NAMALWA (cell line): ENCODE results near the gene ANKRD24.
A peak's percentile ranks its signal among the peaks of the same experiment; 100 is the strongest.
"Not testable (repeated sequence)": the region's sequence is repeated elsewhere in the genome, so short reads cannot be mapped to it uniquely, and the experiment has no call there.

Experiments used
- DNase-seq: peaks from one replicate; pipeline ENCODE4 v3.0.0-alpha.2; 2015; ENCODE audit warnings: low spot score

ANKRD24 gene

DNA sequence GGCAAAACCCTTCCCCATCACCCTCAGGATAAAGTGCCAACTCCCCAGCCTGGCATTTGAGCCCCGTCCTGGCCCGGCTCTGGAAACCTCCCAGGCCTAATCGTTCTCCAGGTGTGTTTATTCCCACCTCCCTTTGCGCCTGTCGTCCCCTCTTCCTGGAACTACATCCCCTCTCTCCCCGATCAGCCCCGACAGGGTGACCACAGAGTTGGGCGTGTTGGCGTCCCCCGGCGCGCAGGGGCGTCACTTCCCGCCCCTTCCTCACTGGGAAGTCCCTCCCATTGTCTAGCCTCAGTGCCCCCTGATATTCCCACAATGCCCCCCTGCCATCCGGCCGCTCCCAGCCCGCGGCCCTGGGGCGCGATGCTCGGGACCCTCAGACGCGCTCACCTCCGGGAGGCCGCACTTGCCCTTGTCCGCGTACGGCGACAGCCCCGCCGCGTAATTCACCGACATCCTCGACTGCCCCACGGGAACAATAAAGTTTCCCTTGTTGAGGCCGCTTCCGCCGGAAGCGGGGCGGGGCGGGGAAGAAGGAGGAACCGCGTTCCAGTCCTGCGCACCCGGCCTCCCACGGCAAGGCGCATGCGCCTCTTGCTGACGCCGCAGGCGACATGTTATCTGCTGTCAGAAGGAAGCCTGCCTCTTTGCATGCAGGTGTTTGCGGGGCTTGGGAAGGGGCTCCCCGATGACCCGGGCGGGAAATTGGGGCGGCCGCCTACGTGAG lies at the start of gene ANKRD24, which contains the start of gene SIRT6:
Gene ANKRD24 (plus strand): TSS at position 606 of the 727 bp plus-strand sequence. CDS start 3,737 bp downstream, outside the sequence.
Gene SIRT6 (minus strand): TSS at position 480 of the 727 bp plus-strand sequence. CDS start 24 bp downstream, at position 456.
- DNase-seq: peak; percentile 97

DNA sequence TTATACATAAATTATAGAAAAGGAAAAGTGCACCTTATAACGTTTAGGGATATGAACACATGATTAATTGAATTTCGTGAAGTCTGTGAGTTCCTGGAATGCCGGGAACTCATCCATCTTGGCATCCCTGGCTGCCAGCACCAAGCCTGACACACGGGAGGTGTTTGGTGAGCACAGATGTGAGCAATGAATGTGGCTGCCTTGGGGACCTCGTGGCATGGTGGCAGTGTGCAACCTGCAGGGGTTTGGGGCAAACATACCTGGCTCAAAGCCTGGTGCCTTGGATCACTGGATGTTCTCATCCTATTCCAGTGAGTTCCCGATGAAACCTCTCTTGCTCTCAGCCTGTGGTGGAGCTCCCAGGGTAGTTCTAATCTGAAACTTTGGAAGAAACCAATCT lies 48.1 kb upstream of the ANKRD24 start:
- DNase-seq: no peak

- not testable (repeated sequence) for DNase-seq
Observed at GRCh38 chr19:4135386-4135785, 47.1 kb upstream of the ANKRD24 start.

DNA sequence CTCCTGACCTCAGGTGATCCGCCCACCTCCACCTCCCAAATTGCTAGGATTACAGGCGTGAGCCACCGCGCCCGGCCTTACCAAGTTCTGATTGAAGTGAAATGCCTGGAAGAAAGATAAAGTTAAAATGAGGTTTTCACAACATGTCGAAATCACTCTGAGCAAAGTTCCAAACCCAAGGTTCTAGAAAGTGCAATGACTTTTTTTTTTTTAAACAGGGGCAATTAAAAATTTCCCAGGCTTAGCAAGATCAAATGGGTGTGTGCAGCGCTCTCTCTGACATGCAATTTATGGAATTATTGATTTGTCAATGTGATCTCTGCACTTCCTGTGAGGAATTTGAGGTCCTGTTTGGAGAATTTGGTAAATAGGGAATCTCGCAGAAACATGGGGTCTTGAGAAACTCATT lies 45.8 kb upstream of the ANKRD24 start:
- DNase-seq: no peak

- DNase-seq: no peak
Observed at GRCh38 chr19:4138445-4138844, 44.0 kb upstream of the ANKRD24 start.

- DNase-seq: peak; percentile 83
Observed at GRCh38 chr19:4139614-4140236, 42.8 kb upstream of the ANKRD24 start.

- peak; percentile 70 for DNase-seq
Observed at GRCh38 chr19:4140237-4140711, 42.2 kb upstream of the ANKRD24 start.

GRCh38 chr19:4142916-4143315 lies 39.6 kb upstream of the ANKRD24 start:
- DNase-seq: not testable (repeated sequence)

DNA sequence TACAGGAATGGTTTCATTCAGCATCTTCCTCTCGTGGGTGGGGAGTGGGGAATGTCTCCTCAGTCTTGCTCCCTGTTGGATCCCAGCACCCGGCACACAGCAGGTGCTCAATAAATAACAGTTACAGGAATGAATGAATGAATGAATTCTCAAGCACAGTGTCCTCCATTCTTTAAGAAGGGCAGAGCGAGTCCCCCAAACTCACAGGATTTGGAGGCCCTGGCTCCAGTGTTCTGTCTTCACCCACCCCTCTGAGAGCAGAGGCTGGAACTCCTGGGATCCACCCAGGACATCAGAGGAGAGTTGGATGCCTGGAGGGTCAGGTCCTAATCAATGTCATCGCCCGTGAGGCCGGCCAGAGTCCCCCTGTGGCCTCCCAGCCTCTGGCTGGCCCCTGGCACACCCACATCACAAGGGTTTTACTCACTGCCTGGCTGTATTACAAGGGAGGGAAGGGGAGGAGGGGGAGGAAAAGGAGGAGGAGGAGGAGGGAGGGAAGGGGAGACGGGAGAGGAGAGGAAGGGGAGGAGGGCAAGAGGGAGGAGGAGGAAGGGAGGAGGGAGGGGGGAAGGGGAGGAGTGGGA lies 37.7 kb upstream of the ANKRD24 start:
- DNase-seq: no peak

DNA sequence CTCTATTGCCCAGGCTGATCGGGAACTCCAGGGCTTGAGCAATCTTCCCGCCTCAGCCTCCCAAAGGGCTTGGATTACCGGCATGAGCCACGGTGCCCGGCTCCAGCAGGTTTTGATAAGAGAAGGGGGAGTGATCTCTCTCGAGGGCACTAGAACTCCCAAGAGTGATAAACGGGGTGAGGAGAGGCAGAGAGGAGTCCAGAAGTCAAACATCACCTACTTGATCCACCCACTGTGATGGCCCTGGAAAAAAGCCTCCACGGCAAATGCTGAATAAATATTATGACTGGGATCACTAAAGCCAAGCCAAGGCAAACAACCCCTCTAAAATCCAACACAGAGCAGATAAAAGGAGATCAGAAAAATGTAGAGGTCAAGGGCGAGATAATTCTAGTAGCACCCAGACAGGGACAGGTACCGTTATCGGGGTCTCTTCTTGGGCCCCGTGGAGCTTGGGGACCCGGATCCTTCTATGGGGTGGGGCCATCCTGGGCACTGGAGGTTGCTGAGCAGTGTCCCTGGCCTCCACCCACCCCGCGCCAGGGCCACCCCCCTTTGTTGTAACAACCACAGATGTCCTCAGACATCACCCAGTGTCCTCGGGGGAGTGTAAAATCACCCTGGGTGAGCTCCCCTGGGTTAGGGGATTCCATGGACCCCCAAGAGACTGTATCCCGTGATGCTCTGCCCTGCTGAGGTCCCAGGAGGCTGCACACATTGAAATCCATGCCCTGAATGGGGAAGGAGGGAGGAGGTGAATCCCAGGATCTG lies 32.8 kb upstream of the ANKRD24 start:
- no peak for DNase-seq

DNA sequence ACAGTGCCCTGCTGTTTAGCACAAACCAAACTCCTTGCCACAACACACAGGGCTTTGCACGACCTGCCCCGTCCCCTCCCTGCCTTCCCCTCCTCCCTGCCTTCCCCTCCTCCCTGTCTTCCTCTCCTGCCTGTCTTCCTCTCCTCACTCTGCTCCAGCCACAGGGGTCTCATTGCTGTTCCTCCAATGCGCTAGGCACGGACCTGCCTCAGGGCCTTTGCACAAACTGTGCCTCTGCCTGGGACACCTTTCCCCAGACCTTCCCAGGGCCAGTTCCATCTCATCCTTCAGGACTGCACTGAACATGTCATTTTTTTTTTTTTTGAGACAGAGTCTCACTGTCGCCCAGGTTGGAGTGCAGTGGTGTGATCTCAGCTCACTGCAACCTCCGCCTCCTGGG lies 30.9 kb upstream of the ANKRD24 start:
- DNase-seq: no peak

DNA sequence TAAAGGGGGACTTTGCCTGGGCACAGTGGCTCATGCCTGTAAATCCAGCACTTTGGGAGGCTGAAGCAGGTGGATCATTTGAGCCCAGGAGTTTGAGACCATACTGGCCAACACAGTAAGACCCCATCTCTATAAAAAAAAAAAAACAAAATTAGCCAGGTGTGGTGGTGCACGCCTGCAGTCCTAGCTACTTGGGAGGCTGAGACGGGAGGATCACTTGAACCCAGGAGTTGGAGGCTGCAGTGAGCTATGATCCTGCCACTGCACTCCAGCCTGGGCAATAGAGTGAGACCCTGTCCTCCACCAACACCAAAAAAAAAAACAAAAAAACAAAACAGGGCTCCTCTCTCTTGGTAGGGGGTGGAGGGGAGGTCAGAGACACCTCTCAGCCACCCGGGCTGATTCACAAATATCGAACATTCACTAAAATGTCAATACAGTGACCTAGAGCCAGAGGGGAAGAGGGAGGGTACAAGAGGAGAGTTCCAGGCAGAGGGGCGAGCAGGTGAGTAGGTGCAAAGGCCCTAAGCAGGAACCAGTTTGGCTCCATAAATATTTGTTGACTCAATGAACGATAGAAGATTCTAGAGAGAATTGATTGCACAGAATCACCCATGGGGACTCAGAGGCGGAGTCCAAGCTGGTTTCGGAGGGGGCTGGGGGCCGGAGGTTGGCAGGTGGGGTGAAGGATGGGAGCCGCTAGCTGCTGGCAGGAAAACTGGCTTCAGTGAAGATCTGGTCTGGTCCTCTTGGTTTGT lies 30.1 kb upstream of the ANKRD24 start:
- no peak for DNase-seq

DNA sequence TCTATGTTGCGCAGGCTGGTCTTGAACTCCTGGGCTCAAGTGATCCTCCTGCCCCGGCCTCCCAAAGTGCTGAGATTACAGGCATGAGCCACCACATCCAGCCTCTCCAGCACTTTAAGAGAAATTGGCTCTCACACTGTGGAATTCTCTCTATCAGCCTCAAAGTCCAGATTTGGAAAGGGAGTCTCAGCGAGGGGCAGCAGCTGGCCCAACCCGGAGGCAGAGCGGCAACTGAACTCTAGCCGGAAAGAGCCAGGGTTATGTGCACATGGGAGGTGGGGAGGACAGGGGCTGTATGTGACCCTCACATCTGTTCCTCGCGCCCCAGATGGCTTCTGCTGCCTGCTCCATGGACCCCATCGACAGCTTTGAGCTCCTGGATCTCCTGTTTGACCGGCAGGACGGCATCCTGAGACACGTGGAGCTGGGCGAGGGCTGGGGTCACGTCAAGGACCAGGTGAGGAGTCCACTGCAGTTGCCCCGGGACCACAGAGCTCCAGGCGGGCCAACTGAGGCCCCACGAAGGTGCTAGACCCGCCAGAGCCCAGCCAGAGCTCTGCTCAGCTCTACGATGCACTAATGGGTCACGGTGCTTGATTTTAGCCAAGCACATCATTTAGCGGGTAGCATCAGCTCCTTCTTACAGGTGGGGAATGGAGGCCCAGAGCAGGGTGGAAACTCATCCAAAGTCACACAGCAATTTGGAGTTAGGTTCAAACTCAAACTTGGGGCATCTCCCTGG lies 27.7 kb upstream of the ANKRD24 start:
- DNase-seq: no peak

- DNase-seq: no peak
Observed at GRCh38 chr19:4157164-4157563, 25.3 kb upstream of the ANKRD24 start.

DNA sequence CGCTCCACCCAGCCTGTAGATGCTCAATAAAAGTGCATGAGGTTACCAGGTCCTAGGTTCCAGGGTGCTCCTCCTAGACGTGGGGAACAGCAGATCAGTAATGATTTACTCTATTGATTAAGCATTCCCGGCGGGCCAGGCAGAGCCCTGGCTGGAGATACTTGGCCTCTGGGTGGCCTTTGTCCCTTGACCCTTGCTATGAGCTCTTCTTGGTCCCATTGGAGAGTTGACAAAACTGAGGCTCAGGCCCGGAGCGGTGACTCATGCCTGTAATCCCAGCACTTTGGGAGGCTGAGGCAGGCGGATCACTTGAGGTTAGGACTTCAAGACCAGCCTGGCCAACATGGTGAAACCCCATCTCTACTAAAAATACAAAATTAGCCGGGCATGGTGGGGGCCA lies 24.5 kb upstream of the ANKRD24 start:
- not testable (repeated sequence) for DNase-seq

DNA sequence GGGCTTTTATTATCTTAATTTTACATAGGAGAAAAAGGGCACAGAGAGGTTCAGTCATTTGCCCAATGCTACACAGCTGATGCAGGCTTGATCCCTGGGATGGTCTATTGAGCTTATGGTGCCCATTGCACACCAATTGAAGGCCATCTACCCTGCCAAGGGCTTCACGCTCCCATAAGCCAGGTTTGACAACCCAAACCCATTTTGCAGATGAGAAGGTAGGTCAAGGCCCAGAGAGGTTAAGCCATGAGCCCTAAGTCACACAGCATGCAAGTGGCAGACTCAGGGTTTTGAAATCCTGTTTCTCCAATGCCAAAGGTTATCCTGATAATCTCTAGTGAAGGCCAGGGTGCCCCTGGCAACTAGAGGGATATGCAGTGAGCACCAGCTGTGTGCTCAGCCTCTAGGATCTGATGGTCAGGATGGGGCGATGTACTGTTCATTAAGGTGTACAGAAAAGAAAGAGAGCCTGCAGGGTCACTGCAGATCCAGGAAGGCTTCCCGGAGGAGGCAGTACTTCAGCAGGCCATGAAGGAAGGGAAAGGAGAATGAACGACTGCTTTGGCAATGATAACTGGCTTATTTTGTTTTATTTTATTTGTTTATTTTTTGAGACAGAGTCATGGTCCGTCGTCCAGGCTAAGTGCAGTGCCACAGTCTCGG lies 20.9 kb upstream of the ANKRD24 start:
- DNase-seq: no peak

- DNase-seq: no peak
Observed at GRCh38 chr19:4164262-4164661, 18.2 kb upstream of the ANKRD24 start.

DNA sequence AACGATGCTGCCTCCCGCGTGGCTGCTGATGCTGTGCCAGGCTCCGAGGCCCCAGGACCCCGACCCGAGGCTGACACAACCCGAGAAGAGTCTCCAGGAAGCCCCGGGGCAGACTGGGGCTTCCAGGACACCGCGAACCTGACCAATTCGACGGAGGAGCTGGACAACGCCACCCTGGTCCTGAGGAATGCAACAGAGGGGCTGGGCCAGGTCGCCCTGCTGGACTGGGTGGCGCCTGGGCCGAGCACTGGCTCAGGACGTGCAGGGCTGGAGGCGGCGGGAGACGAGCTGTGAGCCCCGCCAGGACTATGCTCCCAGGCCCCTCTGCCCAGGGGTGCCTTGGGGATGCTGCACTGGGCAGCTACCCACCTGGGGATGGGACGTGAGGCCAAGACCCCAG lies 10.8 kb upstream of the ANKRD24 start:
- DNase-seq: no peak

- peak; percentile 31 for DNase-seq
Observed at GRCh38 chr19:4172861-4173473, 9.5 kb upstream of the ANKRD24 start.
